Breast epithelium (tissue), 3 donors: ENCODE data around the gene HSDL2.

Source experiments
- POLR2A ChIP-seq: fragments of 450-650 bp; IDR thresholded peaks from one replicate; pipeline ENCODE4 v1.6.1; 2016; ENCODE audit warnings: antibody characterized with exemption, mild to moderate bottlenecking, moderate library complexity
- POLR2AphosphoS5 ChIP-seq, 3 donors: sonication (generic); formaldehyde crosslinking; IDR thresholded peaks; one replicate each; pipeline ENCODE4 v1.6.1; 2017; ENCODE audit warnings: antibody characterized with exemption in 3 of 3
- TF ChIP-seq, protein P1 (sequence below), 3 donors: fragments of 450-650 bp; IDR thresholded peaks; one replicate each; pipeline ENCODE4 v1.5.1; 2016 to 2017; ENCODE audit warnings: antibody characterized with exemption in 3 of 3, mild to moderate bottlenecking in 3 of 3, moderate library complexity in 3 of 3

DNA sequence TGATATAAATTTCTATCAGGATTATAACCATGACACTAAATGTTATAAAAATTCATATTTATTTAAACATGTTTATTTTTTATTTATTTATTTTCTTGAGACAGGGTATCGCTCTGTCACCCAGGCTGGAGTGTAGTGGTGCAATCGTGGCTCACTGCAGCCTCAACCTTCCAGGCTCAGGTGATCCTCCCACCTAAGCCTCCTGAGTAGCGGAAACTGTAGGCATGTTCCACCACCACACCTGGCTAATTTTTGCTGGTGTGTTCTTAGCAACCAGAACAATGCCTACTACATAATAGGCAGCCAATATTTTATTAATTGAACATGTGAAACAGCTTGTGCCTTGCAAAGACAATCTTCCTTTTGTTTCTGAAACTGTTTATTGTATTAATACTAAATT, 40.0 kb upstream of the HSDL2 start:
- TF ChIP-seq POLR2A (no peak), POLR2AphosphoS5 (IDR thresholded peaks at IDR 0.05) (no peak)
- TF ChIP-seq, protein P1, sequence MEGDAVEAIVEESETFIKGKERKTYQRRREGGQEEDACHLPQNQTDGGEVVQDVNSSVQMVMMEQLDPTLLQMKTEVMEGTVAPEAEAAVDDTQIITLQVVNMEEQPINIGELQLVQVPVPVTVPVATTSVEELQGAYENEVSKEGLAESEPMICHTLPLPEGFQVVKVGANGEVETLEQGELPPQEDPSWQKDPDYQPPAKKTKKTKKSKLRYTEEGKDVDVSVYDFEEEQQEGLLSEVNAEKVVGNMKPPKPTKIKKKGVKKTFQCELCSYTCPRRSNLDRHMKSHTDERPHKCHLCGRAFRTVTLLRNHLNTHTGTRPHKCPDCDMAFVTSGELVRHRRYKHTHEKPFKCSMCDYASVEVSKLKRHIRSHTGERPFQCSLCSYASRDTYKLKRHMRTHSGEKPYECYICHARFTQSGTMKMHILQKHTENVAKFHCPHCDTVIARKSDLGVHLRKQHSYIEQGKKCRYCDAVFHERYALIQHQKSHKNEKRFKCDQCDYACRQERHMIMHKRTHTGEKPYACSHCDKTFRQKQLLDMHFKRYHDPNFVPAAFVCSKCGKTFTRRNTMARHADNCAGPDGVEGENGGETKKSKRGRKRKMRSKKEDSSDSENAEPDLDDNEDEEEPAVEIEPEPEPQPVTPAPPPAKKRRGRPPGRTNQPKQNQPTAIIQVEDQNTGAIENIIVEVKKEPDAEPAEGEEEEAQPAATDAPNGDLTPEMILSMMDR (IDR thresholded peaks at IDR 0.05), result no peak
